Measurements from ENCODE around the gene ATP1A3.
"Not testable (repeated sequence)": the region's sequence is repeated elsewhere in the genome, so short reads cannot be mapped to it uniquely, and the experiment has no call there.

ATP1A3 gene

GRCh38 chr19:41997121-41997850 lies 3.3 kb upstream of the ATP1A3 start:
- no peaks in the 10 kb centered on the region for H3K9me3 Mint-ChIP-seq
- peak; percentile 41 for ATAC-seq
- H3K4me3 Mint-ChIP-seq: peak overlapping the region; percentile 44 to 60
- peak; percentile 41 to 51 for DNase-seq
- H3K27me3 Mint-ChIP-seq: peaks cover 72% of the 10 kb centered on the region
- H3K4me1 Mint-ChIP-seq: peaks cover 31% of the 10 kb centered on the region
- no peak overlapping the region for H3K27ac Mint-ChIP-seq

- Mint-ChIP-seq H3K27me3 (peaks cover 61% of the 10 kb centered on the region), H3K4me1 (peaks cover 31% of the 10 kb centered on the region), H3K9me3 (no peaks in the 10 kb centered on the region), H3K4me3 (no peak overlapping the region), H3K27ac (no peak overlapping the region)
- DNase-seq (no peak), ATAC-seq (no peak)
Measured at GRCh38 chr19:41995959-41996797, 2.1 kb upstream of the ATP1A3 start.

- DNase-seq: no peak
Measured at GRCh38 chr19:41994994-41995958, 1.2 kb upstream of the ATP1A3 start.

GRCh38 chr19:41994521-41994971 lies 516 bp upstream of the ATP1A3 start:
- peak in 1 of 2 donors; percentile 30 for DNase-seq
- Mint-ChIP-seq H3K27ac (no peak overlapping the region), H3K4me1 (peaks cover 31% of the 10 kb centered on the region), H3K27me3 (peaks cover 45% of the 10 kb centered on the region), H3K4me3 (no peak overlapping the region), H3K9me3 (no peaks in the 10 kb centered on the region)
- peak; percentile 32 for ATAC-seq

More at GRCh38 chr19:41994994-41995958, 1.2 kb upstream of the ATP1A3 start:
- peaks cover 52% of the 10 kb centered on the region for H3K27me3 Mint-ChIP-seq
- H3K4me3 Mint-ChIP-seq: peak overlapping the region in 1 of 2 donors; percentile 4
- H3K4me1 Mint-ChIP-seq: peaks cover 31% of the 10 kb centered on the region
- no peak overlapping the region for H3K27ac Mint-ChIP-seq
- no peak for ATAC-seq
- no peaks in the 10 kb centered on the region for H3K9me3 Mint-ChIP-seq

- ATAC-seq, H3K4me3 Mint-ChIP-seq, H3K9me3 Mint-ChIP-seq, H3K27ac Mint-ChIP-seq, DNase-seq: not testable (repeated sequence)
- Mint-ChIP-seq H3K4me1 (peaks cover 19% of the 10 kb centered on the region), H3K27me3 (peaks cover 26% of the 10 kb centered on the region)
Measured at GRCh38 chr19:41991925-41992569, 2.0 kb downstream of the ATP1A3 start.

- Mint-ChIP-seq H3K27me3 (peaks cover 16% of the 10 kb centered on the region), H3K27ac (no peak overlapping the region)
Measured at GRCh38 chr19:41991025-41991424, 3.0 kb downstream of the ATP1A3 start.

GRCh38 chr19:41990615-41991014 lies 3.4 kb downstream of the ATP1A3 start:
- H3K27me3 Mint-ChIP-seq: peaks cover 12% of the 10 kb centered on the region
- DNase-seq (no peak), ATAC-seq (no peak)
- H3K4me1 Mint-ChIP-seq: peaks cover 12% of the 10 kb centered on the region
- H3K4me3 Mint-ChIP-seq: no peak overlapping the region
- no peak overlapping the region for H3K27ac Mint-ChIP-seq
- no peaks in the 10 kb centered on the region for H3K9me3 Mint-ChIP-seq

More at GRCh38 chr19:41991025-41991424, 3.0 kb downstream of the ATP1A3 start:
- Mint-ChIP-seq H3K9me3 (no peaks in the 10 kb centered on the region), H3K4me1 (peaks cover 14% of the 10 kb centered on the region), H3K4me3 (no peak overlapping the region)
- DNase-seq (no peak), ATAC-seq (no peak)

GRCh38 chr19:41990028-41990427 lies 4.0 kb downstream of the ATP1A3 start:
- peaks cover 6% of the 10 kb centered on the region for H3K4me1 Mint-ChIP-seq
- no peak overlapping the region for H3K27ac Mint-ChIP-seq
- H3K4me3 Mint-ChIP-seq: no peak overlapping the region
- no peak for ATAC-seq
- peaks cover 6% of the 10 kb centered on the region for H3K27me3 Mint-ChIP-seq
- H3K9me3 Mint-ChIP-seq: no peaks in the 10 kb centered on the region
- no peak for DNase-seq

GRCh38 chr19:41988947-41989346 lies 5.1 kb downstream of the ATP1A3 start:
- ATAC-seq (no peak), DNase-seq (no peak)
- H3K4me3 Mint-ChIP-seq: no peak overlapping the region
- no peaks in the 10 kb centered on the region for H3K27me3 Mint-ChIP-seq
- no peak overlapping the region for H3K27ac Mint-ChIP-seq
- peaks cover 6% of the 10 kb centered on the region for H3K4me1 Mint-ChIP-seq
- no peaks in the 10 kb centered on the region for H3K9me3 Mint-ChIP-seq

- Mint-ChIP-seq H3K4me3 (no peak overlapping the region), H3K27ac (peak overlapping the region; percentile 60 to 61), H3K9me3 (no peaks in the 10 kb centered on the region), H3K27me3 (no peaks in the 10 kb centered on the region), H3K4me1 (no peaks in the 10 kb centered on the region)
- DNase-seq: no peak
- no peak for ATAC-seq
Measured at GRCh38 chr19:41987141-41987860, 6.7 kb downstream of the ATP1A3 start.

GRCh38 chr19:41984961-41985360 lies 9.1 kb downstream of the ATP1A3 start:
- no peak for DNase-seq
- H3K27ac Mint-ChIP-seq: peak overlapping the region in 1 of 2 donors; percentile 23
- peak; percentile 28 for ATAC-seq
- no peak overlapping the region for H3K4me3 Mint-ChIP-seq
- no peaks in the 10 kb centered on the region for H3K9me3 Mint-ChIP-seq
- H3K27me3 Mint-ChIP-seq: no peaks in the 10 kb centered on the region
- H3K4me1 Mint-ChIP-seq: no peaks in the 10 kb centered on the region

GRCh38 chr19:41981724-41982123 lies 12.3 kb downstream of the ATP1A3 start:
- H3K27ac Mint-ChIP-seq: no peak overlapping the region
- no peaks in the 10 kb centered on the region for H3K4me1 Mint-ChIP-seq
- H3K4me3 Mint-ChIP-seq: no peak overlapping the region
- DNase-seq (no peak), ATAC-seq (no peak)
- no peaks in the 10 kb centered on the region for H3K27me3 Mint-ChIP-seq
- H3K9me3 Mint-ChIP-seq: no peaks in the 10 kb centered on the region

- H3K27me3 Mint-ChIP-seq: no peaks in the 10 kb centered on the region
- no peaks in the 10 kb centered on the region for H3K9me3 Mint-ChIP-seq
- H3K4me1 Mint-ChIP-seq: no peaks in the 10 kb centered on the region
- H3K27ac Mint-ChIP-seq: no peak overlapping the region
- ATAC-seq (no peak), DNase-seq (no peak)
- no peak overlapping the region for H3K4me3 Mint-ChIP-seq
Measured at GRCh38 chr19:41978470-41978869, 15.6 kb downstream of the ATP1A3 start.

- Mint-ChIP-seq H3K4me3 (no peak overlapping the region), H3K27ac (no peak overlapping the region), H3K27me3 (no peaks in the 10 kb centered on the region), H3K4me1 (no peaks in the 10 kb centered on the region), H3K9me3 (no peaks in the 10 kb centered on the region)
- ATAC-seq (no peak), DNase-seq (no peak)
Measured at GRCh38 chr19:41977916-41978315, 16.1 kb downstream of the ATP1A3 start.
